HG03280 (cell line): ENCODE data around the gene SLC25A23.
"Not testable (repeated sequence)": the region's sequence is repeated elsewhere in the genome, so short reads cannot be mapped to it uniquely, and the experiment has no call there.

ENCODE experiments used
- ATAC-seq: cut with Tn5 transposase; IDR thresholded peaks from one replicate; pipeline ENCODE4 v1.9.1; 2021; ENCODE audit warnings: mild to moderate bottlenecking, moderate library complexity; ENCODE audit not compliant: unreplicated experiment

Gene SLC25A23

DNA sequence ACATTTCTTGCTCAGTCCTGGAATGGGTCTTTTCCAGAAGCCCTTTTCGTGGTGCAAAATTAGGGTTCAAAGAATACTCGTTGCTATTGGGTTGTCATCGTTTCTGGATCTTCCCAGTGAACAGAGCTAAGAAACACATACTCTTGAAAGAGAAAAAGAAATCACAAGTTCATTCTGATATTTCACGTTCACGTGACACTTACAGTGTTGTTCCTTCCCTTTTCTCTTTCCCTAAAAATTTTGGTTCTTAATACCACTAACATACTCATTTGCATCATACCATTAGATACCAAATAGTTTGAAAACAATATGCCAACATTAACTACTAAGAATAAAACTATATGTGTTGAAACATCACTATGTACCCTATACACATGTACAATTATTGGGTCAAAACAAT is 53.2 kb downstream of the SLC25A23 start:
- no peak for ATAC-seq

DNA sequence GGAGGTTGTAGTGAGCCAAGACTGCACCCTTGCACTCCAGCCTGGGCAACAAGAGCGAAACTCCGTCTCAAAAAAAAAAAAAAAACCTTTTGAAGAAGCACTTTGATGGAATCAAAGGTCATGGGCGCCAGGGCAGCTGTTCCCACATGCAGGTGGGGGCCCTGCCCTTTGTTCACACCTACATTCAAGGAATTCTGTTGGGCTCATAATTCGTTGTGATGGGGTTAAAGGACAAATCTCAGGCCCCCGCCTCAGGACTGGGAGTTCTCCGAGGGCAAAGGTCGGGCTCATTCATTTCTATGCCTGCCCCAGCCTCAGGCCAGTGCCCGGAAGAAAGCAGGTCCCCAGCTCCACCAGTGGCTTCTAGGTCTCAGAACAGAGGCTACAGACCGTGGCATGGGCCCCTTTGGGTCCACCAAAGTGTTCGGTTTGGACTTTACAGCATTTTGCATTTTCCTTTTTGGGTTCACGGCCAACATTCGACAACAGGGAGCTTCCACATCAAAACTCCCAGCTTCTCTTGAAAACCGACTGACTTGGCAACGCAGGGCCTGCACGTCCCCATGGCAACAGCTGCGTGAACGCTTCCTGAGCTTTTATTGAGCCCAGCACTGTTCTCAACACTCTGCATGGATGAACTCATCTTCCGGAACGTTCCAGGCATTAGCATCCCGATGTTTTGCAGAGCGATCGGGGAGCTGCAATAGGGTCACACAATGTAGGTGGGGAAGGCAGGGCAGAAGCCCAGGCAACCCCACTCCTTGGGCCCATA is 56.6 kb downstream of the SLC25A23 start:
- no peak for ATAC-seq

DNA sequence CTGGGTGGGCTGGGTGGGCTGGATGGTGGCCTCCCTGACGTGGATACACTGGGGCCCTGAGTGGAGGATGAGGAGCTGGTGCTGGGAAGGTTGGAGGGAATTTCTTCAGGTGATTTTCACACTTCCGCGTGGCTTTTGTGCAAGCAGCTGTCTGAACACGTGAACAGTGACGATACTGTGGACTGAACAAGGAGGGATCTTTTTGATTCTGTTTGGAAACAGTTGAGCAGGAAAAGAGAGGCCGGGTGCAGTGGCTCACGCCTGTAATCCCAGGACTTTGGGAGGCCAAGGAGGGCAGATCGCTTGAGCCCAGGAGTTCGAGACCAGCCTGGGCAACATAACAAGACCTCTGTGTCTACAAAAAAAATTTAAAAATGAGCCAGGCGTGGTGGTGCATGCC is 57.5 kb downstream of the SLC25A23 start:
- ATAC-seq, result no peak

DNA sequence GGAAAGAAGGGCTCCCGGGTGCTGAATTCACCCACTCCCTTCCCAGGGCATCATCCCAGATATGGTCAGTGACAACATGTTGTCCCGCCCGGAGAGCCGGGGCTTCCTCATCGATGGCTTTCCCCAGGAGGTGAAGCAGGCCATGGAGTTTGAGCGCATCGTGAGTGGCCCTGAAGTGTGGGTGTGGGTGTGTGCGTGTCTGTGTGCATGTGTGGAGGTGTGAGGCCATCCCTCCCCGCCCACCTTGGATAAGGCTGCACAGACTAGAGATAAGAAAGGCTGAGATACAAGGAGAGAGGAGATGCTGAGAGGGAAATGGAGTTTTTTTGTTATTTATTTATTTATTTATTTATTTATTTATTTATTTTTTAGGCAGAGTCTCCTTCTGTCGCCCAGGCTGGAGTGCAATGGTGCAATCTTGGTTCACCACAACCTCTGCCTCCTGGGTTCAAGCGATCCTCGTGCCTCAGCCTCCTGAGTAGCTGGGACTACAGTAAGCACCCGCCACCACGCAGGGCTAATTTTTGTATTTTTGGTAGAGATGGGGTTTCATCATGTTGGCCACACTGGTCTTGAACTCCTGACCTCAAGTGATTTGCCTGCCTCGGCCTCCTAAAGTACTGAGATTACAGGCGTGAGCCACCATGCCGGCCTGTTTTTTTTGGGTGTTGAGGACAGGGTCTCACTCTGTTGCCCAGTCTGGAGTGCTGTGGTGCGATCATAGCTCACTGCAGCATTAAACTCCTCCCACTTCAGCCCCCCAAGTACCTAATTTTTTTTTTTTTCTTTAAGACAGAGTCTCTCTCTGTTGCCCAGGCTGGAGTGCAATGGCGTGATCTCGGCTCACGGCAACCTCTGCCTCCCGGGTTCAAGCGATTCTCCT is 59.3 kb downstream of the SLC25A23 start:
- not testable (repeated sequence) for ATAC-seq

GRCh38 chr19:6396305-6396704 is 63.3 kb downstream of the SLC25A23 start:
- no peak for ATAC-seq

DNA sequence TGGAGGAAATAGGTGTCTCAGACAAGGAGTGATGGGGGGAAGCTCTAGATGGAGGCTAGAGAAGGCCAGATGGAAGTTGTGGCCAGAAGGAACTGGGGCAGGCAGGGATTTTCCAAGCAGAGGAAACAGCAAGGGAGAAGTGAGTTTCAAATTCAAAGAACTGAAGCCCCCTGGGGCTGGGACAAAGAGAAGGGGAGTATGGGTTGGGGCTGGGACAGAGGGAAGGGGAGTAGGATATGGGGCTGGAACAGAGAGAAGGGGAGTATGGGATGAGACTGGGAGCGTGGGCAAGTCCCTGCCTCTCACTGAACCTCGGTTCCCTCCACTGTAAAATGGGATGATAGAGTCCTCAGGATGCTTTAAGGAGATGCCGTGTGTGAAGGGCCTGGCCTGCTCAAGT is 64.8 kb downstream of the SLC25A23 start:
- ATAC-seq, result no peak

DNA sequence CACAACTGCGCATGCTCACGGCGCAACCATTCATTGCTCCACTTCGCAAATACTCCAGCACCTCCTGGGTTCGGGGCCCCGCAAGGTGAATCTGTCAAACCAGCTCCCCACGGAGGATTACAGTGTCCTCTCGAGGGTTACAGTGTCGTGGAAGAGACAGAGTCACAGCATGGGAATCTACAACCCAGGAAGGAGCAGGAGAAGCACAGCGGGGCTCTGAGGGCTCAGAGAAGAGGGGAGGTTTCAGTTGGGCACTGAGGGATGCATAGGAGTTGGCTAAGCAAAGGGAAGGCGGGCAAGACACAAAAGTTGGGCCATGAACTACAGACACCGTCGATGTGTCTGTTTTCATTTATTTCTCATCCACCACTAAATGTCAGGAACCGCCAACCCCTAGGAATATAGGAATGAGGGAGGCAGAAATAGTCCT is 65.6 kb downstream of the SLC25A23 start:
- ATAC-seq, result no peak

DNA sequence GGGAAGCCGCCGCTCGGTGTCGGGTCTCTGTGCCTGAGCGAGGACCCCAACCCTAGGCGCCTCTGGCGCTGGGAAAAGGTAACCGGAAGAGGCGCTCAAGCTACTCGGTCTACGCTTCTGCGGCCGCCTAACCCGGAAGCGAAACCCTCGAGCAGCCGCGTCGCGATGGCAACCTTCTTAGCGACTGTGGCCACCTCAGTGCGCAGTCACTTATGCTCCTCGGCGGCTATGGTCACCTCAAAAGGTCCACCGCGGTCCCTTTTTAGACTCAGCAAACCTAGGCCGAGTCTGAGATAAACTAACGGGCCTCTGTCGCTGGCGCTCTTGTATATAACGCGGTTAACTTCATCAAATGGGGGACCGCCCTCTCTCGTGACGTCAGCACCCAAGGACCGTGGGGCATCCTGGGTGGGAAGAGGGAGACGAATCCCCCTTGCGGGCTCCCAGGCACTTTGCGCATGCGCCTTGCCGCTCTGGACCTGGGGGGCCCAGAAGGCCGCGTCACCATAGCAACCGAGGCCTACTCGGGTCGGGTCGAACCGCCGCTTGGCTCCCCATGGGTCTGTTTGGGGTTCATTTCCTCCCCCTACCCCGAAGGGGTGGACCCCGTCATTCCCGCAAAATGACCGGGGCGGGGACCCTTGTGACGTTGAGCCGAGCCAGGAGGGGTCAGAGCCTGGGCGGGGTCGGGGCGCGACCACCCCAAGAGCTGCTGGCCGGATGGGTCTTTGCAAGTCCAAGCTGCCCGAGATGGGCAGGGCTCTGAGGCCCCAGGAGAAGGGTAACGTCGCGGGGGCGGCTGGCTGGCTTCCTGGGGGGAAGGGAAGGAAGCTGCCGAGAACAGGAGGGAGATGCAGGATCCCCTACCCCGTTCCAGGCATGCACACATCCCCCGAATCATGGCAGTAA is 66.3 kb downstream of the SLC25A23 start, which contains the start of gene GTF2F1:
Gene GTF2F1 (minus strand): TSS at position 91 of the 909 bp plus-strand sequence. CDS start 169 bp downstream, outside the sequence.
- ATAC-seq, result peak; percentile 86

DNA sequence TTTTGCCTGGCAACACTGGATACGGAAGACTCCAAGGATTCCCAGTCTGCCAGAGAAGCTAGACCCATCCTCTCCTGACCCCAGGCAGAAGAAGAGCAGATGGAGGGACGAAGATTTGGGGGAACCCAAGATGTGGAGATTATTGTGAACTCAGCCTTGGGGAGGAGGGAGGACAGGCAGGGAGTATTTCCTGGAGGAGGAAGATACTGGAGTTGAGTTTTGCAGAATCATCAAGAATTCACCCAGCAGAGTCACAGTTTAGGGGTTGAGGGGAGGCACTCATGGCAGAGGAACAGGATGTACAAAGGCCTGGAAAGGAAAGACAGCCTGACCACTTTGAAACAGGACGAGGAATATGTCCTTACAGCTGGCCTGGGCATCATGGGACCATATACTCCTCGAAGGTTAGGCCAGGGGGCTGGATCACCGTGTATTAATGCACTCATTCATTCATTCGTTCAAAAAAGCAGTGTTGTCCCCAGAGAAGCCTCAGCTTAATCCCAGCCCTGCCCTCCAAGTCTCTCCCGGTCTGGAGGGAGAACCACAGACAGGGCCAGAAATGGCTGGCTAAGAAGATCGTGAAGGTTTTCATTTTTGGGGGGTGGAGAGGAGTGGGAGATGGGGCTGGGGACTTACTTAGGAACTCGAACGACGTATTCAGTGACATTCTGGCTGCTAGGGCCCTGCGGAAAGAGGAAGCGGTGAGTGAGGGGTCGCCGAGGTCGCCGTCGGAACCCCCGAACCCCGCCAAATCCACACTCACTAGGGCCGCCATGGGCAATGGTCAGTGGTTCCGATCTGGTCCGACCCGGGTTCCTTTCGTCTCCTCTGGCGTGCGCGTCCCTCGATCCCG is 67.1 kb downstream of the SLC25A23 start:
- ATAC-seq, result peak; percentile 3
